Right ventricle myocardium inferior (tissue), 1 donor: ENCODE data around the gene TRIM15. TPM values are rescaled to one million over a fixed set of nuclear protein-coding genes. Genes with fewer than 3 reads are reported as not detected.
"Not testable (repeated sequence)": the region's sequence is repeated elsewhere in the genome, so short reads cannot be mapped to it uniquely, and the experiment has no call there.

Experiments used
- ATAC-seq: fragments of 200-7000 bp; cut with Tn5 transposase; one replicate; pipeline ENCODE4 v1.9.1; 2020; ENCODE audit warnings: mild to moderate bottlenecking, moderate library complexity
- DNase-seq: peaks from one replicate; pipeline ENCODE4 v3.0.0; 2021; ENCODE audit errors: missing footprints
- intact Hi-C: fragments of 100-400 bp; cut with DNase I; formaldehyde crosslinking; loops from one replicate; pipeline ENCODE4 v1.11.0; 2022
- long read RNA-seq: library from polyadenylated mRNA; unstranded; transcript quantifications from one replicate; pipeline ENCODE4 v2.0.0, GENCODE V29; 2021
- total RNA-seq: library from RNA; stranded (reverse); fragmentation: NEBNext Ultra II Directional; extraction: Animal tissue kit (Norgen Biotek cat#: 25700); gene quantifications from one replicate; pipeline ENCODE4 v1.2.1, GENCODE V29; 2021
- donor health status: DM: no; HTN: yes; CAD: no; lungs with severe emphysema.

The TRIM15 gene
- total RNA-seq, result not detected
- long read RNA-seq, result 0 reads

DNA sequence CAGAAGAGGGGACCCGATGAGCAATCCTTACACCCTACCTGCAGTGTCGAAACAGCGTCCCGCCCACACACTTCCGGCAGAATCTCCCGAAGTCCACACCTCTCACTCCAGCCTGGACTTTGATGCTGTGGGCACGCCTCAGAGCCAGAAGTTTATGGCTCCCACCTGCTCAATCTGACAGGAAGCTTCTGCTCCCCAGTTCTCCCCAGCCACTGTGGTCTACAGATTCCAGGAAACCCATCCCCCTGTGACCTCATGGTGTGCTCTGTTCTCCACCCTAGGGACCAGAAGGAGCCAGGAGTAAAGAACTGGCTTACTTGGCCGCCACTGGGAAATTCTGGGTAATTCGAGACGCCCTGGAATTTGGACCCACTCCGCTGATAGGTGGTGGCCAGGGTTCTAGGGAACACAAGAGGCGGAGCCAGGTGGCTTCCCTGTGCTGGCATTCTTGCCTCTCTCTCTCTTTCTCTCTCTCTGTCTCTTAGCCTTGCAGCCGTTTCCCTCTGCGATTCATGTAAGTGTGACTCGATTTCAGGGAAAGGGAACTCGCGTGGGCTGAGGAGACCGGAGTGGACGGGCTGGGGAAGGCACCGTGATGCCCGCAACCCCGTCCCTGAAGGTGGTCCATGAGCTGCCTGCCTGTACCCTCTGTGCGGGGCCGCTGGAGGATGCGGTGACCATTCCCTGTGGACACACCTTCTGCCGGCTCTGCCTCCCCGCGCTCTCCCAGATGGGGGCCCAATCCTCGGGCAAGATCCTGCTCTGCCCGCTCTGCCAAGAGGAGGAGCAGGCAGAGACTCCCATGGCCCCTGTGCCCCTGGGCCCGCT is at the start of gene TRIM15:
TRIM15 (plus strand) TSS at position 457 of the 828 bp plus-strand sequence; CDS start at position 596, 139 bp downstream.
- intact Hi-C loops, result no loop called here
- ATAC-seq, result no peak
- no peak for DNase-seq

GRCh38 chr6:30113841-30114240 is 49.5 kb upstream of the TRIM15 start:
- intact Hi-C loops, result no loop called here
- DNase-seq, result no peak
- no peak for ATAC-seq

GRCh38 chr6:30116724-30117123 is 46.6 kb upstream of the TRIM15 start:
- ATAC-seq (no peak), DNase-seq (no peak)
- intact Hi-C loops, result no loop called here

DNA sequence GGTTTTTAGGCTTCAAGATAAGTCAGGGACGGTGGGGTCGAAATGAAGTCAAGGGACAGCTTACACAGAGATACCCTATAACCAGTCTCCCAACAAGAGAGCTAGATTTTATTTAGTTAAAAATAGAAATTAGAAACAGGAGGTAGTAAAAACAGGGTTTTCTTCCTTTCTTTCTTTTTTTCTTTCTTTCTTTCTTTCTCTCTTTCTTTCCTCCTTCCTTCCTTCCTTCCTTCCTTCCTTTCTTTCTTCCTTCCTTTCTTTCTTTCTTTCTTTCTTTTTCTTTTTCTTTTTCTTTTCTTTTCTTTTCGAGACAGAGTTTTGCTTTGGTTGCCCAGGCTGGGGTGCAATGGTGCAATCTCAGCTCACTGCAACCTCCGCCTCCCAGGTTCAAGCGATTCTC is 44.7 kb upstream of the TRIM15 start:
- DNase-seq, ATAC-seq, intact Hi-C loops: not testable (repeated sequence)

- intact Hi-C loops, result no loop called here
- ATAC-seq (no peak), DNase-seq (no peak)
Observed at GRCh38 chr6:30121446-30122366, 41.6 kb upstream of the TRIM15 start.

DNA sequence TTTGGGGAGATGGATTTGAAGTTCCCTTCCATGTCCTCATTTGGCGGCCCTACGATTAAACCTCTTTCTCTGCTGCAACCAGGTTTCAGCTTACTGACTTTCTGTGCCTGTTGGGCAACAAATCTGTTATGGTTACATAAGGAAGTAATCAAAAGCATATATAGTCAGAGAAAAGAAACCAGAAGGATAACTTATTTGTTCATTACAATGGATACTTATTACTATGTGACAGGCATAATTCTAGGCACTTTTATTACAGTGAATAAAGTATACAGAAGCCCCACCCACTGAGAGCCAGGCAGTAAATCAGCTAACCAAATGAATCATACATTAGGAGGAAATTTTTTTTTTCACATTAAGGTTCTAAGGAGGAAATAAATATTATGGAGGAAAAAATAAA is 40.8 kb upstream of the TRIM15 start:
- ATAC-seq (no peak), DNase-seq (no peak)
- intact Hi-C loops, result no loop called here

DNA sequence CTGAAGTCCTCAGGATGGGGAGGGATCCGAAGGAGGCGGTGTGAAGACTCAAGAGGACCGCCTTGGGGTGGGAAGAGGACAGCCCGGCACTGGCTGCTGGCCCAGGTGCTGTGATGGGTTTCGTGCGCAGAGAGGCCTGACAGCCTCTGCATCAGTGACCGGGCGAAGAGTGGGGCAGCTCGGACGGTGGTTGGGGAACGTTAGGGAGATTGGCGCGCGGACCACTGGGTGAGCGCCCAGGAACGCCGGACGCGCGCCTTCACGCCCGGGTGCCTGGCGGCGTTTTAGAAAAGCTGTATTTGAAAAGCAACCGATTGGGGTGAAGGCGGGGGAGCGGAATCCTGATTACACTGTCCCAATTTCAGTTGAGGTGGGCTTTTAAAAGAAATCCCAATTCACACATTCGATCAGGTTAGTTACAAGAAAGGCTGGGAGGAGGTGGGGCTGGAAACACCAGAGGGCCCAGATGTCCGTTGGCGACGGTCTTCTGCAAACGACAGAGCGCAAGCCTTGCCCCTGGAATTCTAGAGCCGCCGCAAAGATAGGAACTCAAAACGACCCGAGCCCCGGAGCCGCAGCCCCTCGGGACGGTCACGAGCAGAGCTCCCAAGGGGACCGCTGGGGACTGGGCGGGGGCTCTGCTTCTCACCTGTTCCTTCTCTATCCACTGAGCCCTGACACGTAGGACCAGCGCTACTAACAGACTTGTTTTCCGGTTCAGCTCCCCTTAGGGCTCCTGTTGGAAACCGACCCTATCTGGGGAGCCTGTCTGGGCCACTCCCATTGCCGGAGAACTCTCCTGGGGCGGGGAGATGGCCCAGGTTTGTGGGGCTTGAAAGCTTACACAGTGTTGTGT is 35.9 kb upstream of the TRIM15 start:
- DNase-seq (peak; percentile 51), ATAC-seq (peak; percentile 20)
- intact Hi-C loops, result no loop called here

DNA sequence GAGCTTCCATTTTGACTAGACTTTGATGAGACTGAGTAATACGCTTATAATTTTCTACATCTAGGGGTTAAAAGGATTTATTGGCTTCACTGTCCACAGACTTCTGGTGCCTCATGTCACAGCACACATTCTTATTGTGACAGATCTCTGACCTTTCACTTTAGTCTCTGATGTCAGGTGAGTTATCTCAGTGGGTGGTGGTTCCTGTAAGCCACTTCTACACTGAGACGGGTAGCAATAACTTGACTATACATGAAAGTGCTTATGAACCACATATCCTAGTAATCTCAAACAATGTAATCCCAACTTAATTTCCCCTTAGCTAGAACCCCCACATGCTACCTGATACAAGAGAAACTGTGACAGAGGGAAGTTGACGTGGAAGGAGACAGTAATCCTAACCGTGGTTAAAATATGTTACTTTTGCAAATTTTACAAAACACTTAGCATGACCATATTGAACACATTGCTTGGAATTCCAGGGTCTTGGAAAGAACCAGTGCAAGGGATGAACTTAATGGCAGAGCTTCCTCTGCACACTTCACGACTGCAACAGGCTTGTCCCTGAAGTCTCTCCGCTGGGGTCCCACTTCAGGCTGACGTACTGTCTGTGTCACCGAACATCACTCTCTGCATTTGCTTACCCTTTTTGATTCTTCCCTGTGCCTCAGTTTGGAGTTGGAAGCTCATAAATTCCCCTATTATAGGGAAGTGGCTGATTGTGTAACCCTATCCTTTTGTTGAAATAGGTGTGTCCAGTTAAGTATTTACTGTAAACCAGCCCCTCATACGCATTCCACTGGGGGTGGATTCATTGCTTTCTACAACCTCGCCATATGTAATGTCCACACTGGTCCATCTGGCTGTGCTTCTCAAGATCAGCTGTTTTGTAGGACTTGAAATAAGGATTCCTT is 33.8 kb upstream of the TRIM15 start:
- intact Hi-C loops, result no loop called here
- DNase-seq, result no peak
- no peak for ATAC-seq

DNA sequence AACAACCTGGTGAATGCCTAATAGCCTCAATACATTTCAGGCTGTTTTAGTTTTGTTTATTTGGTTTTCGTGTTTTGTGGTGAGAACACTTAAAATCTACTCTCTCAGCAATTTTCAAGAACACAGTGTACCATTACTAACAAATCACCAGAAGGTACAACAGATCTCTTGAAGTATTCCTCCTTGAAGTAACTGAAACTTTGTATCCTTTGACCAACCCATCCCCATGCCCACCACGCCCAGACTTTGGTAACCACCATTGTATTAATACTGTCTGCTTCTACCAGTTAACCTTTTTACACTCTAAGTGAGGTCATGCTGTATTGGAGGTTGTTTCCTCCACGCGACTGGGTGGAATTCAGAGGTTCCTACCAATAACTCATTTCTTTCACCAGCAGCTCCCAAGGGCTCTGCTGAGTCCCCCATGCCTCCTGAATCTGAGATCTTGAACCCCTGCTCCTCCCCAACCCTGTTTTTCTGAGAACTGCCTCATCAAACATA is 33.1 kb upstream of the TRIM15 start:
- ATAC-seq (no peak), DNase-seq (no peak)
- intact Hi-C loops, result no loop called here

GRCh38 chr6:30130887-30131862 is 32.2 kb upstream of the TRIM15 start:
- DNase-seq (no peak), ATAC-seq (peak; percentile 74)
- intact Hi-C loops, result loop anchor here (1.0 kb wide), 1 partner anchor 28 kb away; no protein-coding TSS in a partner anchor

- no peak for ATAC-seq
Observed at GRCh38 chr6:30131947-30132497, 31.3 kb upstream of the TRIM15 start.

GRCh38 chr6:30135147-30135546 is 28.2 kb upstream of the TRIM15 start:
- no peak for ATAC-seq

More at GRCh38 chr6:30131947-30132497, 31.3 kb upstream of the TRIM15 start:
- intact Hi-C loops, result loop anchor here (1.0 kb wide), 1 partner anchor 29 kb away; no protein-coding TSS in a partner anchor
- no peak for DNase-seq

GRCh38 chr6:30135757-30136156 is 27.6 kb upstream of the TRIM15 start, which contains the start of gene TRIM40:
TRIM40 (plus strand) TSS chr6:30136140; CDS start chr6:30137037, 897 bp downstream.
- ATAC-seq (no peak), DNase-seq (no peak)
- intact Hi-C loops, result no loop called here

More at GRCh38 chr6:30135147-30135546, 28.2 kb upstream of the TRIM15 start:
- intact Hi-C loops, result no loop called here
- no peak for DNase-seq

DNA sequence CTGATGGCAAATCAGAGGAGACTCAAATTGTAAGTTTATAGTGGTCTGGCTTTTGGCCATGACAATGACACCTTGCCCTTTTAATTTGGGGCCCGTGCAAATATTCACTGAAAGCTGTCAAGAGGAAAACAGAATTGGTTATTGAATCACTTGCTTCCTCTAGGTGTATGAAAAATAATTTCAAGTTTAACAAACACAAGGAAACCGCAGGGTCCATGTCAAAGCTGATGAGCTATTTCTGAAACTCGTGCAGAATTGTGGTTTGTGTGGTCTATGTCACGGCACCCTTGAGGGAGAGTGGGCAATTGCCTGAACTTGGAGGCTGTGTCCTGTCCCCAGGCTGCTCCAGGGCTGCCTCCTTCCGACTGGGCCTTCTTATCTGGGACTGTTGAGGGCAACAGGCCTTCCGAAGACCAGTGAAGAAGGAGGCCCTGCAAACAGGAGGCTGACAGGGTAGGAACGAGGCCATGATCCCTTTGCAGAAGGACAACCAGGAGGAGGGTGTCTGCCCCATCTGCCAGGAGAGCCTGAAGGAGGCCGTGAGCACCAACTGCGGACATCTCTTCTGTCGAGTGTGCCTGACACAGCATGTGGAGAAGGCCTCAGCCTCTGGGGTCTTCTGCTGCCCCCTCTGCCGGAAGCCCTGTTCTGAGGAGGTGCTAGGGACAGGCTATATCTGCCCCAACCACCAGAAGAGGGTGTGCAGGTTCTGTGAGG is 26.6 kb upstream of the TRIM15 start:
- no peak for DNase-seq
- intact Hi-C loops, result no loop called here
- ATAC-seq, result no peak

DNA sequence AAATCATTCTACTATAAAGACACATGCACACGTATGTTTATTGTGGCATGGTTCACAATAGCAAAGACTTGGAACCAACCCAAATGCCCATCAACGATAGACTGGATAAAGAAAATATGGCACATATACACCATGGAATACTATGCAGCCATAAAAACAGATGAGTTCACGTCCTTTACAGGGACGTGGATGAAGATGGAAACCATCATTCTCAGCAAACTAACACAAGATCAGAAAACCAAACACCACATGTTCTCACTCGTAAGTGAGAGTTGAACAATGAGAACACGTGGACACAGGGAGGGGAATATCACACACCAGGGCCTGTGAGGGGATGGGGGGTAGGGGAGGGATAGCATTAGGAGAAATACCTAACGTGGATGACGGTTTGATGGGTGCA is 23.1 kb upstream of the TRIM15 start:
- ATAC-seq, DNase-seq, intact Hi-C loops: not testable (repeated sequence)
